Duodenal mucosa (tissue), 2 donors: Measurements from ENCODE around the gene HBS1L.
"Not testable (repeated sequence)": the region's sequence is repeated elsewhere in the genome, so short reads cannot be mapped to it uniquely, and the experiment has no call there.

ENCODE experiments used
- H3K27ac ChIP-seq: one replicate; pipeline ENCODE4 v1.7.0; 2013; ENCODE audit warnings: low read depth, low read length
- H3K27me3 ChIP-seq, 2 donors: one replicate each; pipeline ENCODE4 v1.7.0; 2013; ENCODE audit warnings: low read length in 2 of 2, control low read depth in 1 of 2; ENCODE audit not compliant: insufficient read depth in 2 of 2, control insufficient read depth in 1 of 2
- H3K36me3 ChIP-seq, 2 donors: one replicate each; pipeline ENCODE4 v1.7.0; 2013; ENCODE audit warnings: low read length in 2 of 2, control low read depth in 1 of 2; ENCODE audit not compliant: insufficient read depth in 2 of 2, control insufficient read depth in 1 of 2
- H3K4me1 ChIP-seq, 2 donors: one replicate each; pipeline ENCODE4 v1.7.0; 2013; ENCODE audit warnings: low read length in 2 of 2, control low read depth in 1 of 2; ENCODE audit not compliant: insufficient read depth in 2 of 2, control insufficient read depth in 1 of 2
- H3K4me3 ChIP-seq, 2 donors: one replicate each; pipeline ENCODE4 v1.7.0; 2013; ENCODE audit warnings: low read length in 2 of 2, low read depth in 1 of 2
- H3K9ac ChIP-seq, 2 donors: one replicate each; pipeline ENCODE4 v1.7.0; 2013; ENCODE audit warnings: low read length in 2 of 2, low read depth in 1 of 2
- H3K9me3 ChIP-seq, 2 donors: one replicate each; pipeline ENCODE4 v1.7.0; 2013; ENCODE audit warnings: low read length in 2 of 2, control low read depth in 1 of 2; ENCODE audit not compliant: control insufficient read depth in 1 of 2

The HBS1L gene

GRCh38 chr6:135062735-135063134, 8.1 kb upstream of the HBS1L start:
- H3K4me3 ChIP-seq, result no peak overlapping the region
- no peaks in the 10 kb centered on the region for H3K27me3 ChIP-seq
- no peaks in the 10 kb centered on the region for H3K36me3 ChIP-seq
- H3K27ac ChIP-seq, result no peak overlapping the region
- H3K9me3 ChIP-seq, result no peaks in the 10 kb centered on the region
- no peak overlapping the region for H3K9ac ChIP-seq
- H3K4me1 ChIP-seq, result no peaks in the 10 kb centered on the region

DNA sequence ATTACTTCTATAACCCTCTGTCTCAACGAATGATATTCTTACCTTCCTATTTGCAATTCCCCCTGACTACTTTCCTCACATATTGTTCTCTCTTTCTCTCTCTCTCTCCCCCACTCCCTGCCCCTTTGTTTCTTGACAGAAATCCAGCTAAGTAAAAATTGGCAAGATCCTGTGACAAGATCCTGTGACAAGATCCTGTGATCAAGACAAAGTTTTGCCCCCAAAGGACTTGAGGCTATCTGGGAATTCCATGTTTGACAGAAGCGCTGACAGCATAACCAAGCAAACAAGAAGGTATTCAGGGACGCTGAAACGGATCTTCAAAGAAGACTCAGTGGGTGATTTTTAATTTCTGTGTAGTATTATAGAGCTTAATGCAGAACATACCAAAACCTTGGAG, 5.5 kb upstream of the HBS1L start:
- Histone ChIP-seq H3K27me3 (no peaks in the 10 kb centered on the region), H3K27ac (no peak overlapping the region), H3K9me3 (no peaks in the 10 kb centered on the region), H3K9ac (no peak overlapping the region), H3K4me1 (no peaks in the 10 kb centered on the region), H3K36me3 (no peaks in the 10 kb centered on the region), H3K4me3 (no peak overlapping the region)

DNA sequence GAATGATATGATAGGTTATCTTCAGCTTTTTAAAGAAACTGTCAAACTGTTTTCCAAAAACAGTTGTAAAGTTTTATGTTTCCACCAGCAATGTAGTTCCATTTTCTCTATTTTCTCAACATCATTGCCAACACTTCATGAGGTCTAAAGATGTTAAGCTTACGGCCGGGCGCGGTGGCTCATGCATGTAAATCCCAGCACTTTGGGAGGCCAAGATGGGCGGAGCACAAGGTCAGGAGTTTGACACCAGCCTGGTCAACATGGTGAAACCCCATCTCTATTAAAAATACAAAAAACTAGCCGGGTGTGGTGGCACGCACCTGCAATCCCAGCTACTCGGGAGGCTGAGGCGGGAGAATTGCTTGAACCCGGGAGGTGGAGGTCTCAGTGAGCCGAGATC, 3.7 kb upstream of the HBS1L start:
- H3K9ac ChIP-seq, H3K27me3 ChIP-seq, H3K9me3 ChIP-seq, H3K4me1 ChIP-seq, H3K27ac ChIP-seq, H3K4me3 ChIP-seq, H3K36me3 ChIP-seq: not testable (repeated sequence)

- Histone ChIP-seq H3K27me3 (no peaks in the 10 kb centered on the region), H3K4me3 (no peak overlapping the region), H3K4me1 (peaks cover 11 to 12% of the 10 kb centered on the region in 2 donors), H3K9ac (no peak overlapping the region), H3K36me3 (no peaks in the 10 kb centered on the region), H3K27ac (no peak overlapping the region), H3K9me3 (no peaks in the 10 kb centered on the region)
Measured at GRCh38 chr6:135056632-135057031, 2.0 kb upstream of the HBS1L start.

- H3K36me3 ChIP-seq, result peaks cover 3 to 6% of the 10 kb centered on the region in 2 donors
- peak overlapping the region; percentile 78 to 95 for H3K9ac ChIP-seq
- H3K9me3 ChIP-seq, result no peaks in the 10 kb centered on the region
- peak overlapping the region; percentile 95 to 99 for H3K4me3 ChIP-seq
- H3K4me1 ChIP-seq, result peaks cover 11 to 12% of the 10 kb centered on the region in 2 donors
- H3K27ac ChIP-seq, result no peak overlapping the region
- no peaks in the 10 kb centered on the region for H3K27me3 ChIP-seq
Measured at GRCh38 chr6:135054226-135054568, 425 bp downstream of the HBS1L start.

DNA sequence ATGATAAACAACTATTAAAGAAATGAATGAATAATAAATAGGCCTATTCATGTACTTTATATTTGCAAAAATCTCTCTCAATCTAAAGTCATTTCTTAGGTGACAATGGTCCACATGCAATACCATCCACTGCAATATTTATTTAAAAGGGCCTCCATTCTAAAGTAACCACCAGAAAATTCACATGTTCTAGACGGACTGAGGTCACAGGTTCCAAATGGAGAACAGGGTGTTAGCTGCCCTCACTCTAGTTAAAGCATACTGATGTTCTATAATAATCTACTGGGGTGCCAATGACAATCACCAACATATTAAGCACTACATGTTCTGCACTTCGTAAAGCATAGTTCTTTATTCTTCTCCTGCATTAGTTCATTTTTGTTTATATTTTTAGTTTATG, 1.2 kb downstream of the HBS1L start:
- Histone ChIP-seq H3K4me3 (peak overlapping the region; percentile 95 to 99), H3K27ac (no peak overlapping the region)

GRCh38 chr6:135052939-135053338, 1.7 kb downstream of the HBS1L start:
- Histone ChIP-seq H3K9me3 (no peaks in the 10 kb centered on the region), H3K4me1 (peaks cover 11 to 12% of the 10 kb centered on the region in 2 donors), H3K27me3 (no peaks in the 10 kb centered on the region), H3K27ac (no peak overlapping the region), H3K9ac (no peak overlapping the region), H3K36me3 (peaks cover 3 to 17% of the 10 kb centered on the region in 2 donors), H3K4me3 (peak overlapping the region in 1 of 2 donors; percentile 95)

More for the DNA sequence above, 1.2 kb downstream of the HBS1L start:
- Histone ChIP-seq H3K9me3 (no peaks in the 10 kb centered on the region), H3K9ac (peak overlapping the region in 1 of 2 donors; percentile 78), H3K27me3 (no peaks in the 10 kb centered on the region), H3K4me1 (peaks cover 11 to 12% of the 10 kb centered on the region in 2 donors), H3K36me3 (peaks cover 3 to 12% of the 10 kb centered on the region in 2 donors)

DNA sequence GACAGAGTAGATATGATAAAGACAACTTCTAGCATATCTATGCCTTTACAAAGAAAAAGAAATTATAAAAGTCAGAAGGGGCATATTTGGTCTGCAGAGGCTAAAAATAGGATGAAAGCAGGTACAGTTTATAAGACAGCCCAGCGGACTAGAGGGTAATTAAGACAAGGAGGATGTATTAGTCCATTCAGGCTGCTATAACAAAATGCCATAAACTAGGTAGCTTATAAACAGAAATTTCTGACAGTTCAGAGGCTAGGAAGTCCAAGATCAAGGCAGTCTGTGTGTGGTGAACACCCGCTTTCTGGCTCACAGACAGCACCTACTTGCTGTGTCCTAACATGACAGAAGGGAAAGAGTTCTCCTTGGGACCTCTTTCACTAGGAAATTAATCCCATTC, 5.7 kb downstream of the HBS1L start:
- Histone ChIP-seq H3K9ac (no peak overlapping the region), H3K4me1 (peaks cover 10 to 21% of the 10 kb centered on the region in 2 donors)

DNA sequence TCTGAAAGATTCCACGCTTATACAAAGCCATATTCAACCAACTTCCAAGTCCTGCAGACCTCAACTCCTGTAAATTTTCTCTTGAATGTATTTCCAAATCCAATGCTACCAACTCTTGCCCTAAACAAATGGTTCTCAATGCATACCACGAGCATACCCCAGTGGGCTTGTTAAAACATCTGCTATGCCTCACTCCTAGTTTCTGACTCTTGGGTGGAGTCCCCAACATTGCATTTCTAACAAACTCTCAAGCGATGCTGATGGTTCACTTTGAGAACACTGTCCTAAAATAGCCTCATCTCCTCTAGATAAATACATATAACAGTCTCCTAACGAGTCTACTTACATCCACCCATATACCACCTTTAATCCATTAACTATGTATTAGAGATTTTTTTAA, 7.3 kb downstream of the HBS1L start:
- Histone ChIP-seq H3K9me3 (no peaks in the 10 kb centered on the region), H3K4me1 (peaks cover 0 to 9% of the 10 kb centered on the region in 2 donors), H3K9ac (no peak overlapping the region), H3K27ac (no peak overlapping the region), H3K27me3 (no peaks in the 10 kb centered on the region), H3K36me3 (peaks cover 11 to 19% of the 10 kb centered on the region in 2 donors), H3K4me3 (no peak overlapping the region)

More for the DNA sequence above, 5.7 kb downstream of the HBS1L start:
- Histone ChIP-seq H3K27ac (no peak overlapping the region), H3K4me3 (no peak overlapping the region), H3K36me3 (peaks cover 11 to 19% of the 10 kb centered on the region in 2 donors), H3K27me3 (no peaks in the 10 kb centered on the region), H3K9me3 (no peaks in the 10 kb centered on the region)

DNA sequence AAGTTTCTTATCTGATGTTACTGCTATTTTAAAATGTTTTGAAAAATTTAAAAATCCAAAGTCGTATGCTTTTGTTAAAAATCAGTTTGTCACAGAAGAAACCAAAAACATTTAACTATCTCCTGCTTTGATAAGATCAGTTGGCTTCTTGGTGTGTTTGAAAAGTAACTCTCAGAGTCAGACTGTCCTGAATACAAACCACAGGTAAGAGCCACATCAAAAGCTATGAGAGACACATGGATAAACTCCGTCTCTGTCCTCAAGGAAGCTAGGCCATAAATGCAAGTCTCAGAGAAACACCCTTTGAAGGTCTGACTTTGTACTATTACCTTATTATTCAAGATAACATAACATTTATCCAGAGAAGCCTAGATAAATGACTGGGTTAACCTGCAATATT, 7.7 kb downstream of the HBS1L start:
- Histone ChIP-seq H3K27ac (no peak overlapping the region), H3K27me3 (no peaks in the 10 kb centered on the region), H3K4me1 (peaks cover 0 to 9% of the 10 kb centered on the region in 2 donors), H3K9ac (no peak overlapping the region), H3K4me3 (no peak overlapping the region), H3K36me3 (peaks cover 11 to 19% of the 10 kb centered on the region in 2 donors), H3K9me3 (no peaks in the 10 kb centered on the region)

DNA sequence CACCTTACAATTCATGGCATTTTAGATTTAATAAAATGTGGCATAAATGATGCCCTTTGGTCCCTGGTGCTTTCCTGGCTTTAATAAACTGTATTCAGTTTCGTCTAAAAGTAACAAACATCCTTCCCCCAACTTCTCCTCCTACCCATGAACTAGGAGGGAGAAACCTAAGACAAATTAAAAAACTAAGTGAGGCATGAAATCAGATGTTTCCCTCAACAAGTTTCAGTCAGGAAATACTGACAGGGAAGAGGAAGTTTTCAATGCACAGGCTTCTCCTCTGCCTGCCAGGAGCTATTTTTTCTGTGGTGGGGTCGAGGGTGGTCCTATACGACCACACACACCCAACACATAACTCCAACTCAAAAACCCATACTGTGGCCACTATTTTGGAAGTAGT, 10.0 kb downstream of the HBS1L start:
- H3K27ac ChIP-seq, result no peak overlapping the region
- no peak overlapping the region for H3K4me3 ChIP-seq
- H3K36me3 ChIP-seq, result peaks cover 11 to 14% of the 10 kb centered on the region in 2 donors
- H3K27me3 ChIP-seq, result no peaks in the 10 kb centered on the region
- peaks cover 0 to 9% of the 10 kb centered on the region in 2 donors for H3K4me1 ChIP-seq
- H3K9me3 ChIP-seq, result no peaks in the 10 kb centered on the region
- no peak overlapping the region for H3K9ac ChIP-seq
